GM12878 (cell line): ENCODE results near the gene RNF113B.

Experiments used
- EZH2 ChIP-seq: IDR thresholded peaks from 2 replicates; pipeline ENCODE4 v1.6.1; 2012; ENCODE audit warnings: low read depth, mild to moderate bottlenecking, control low read depth, inconsistent platforms, low read length, borderline replicate concordance; ENCODE audit not compliant: control insufficient read depth
- GABPA ChIP-seq: IDR thresholded peaks from 2 replicates; pipeline ENCODE4 v1.6.1; 2014; ENCODE audit warnings: antibody characterized with exemption, low read depth, mild to moderate bottlenecking, inconsistent platforms
- MTA3 ChIP-seq: IDR thresholded peaks from 2 replicates; pipeline ENCODE4 v1.6.1; 2012; ENCODE audit warnings: low read length, inconsistent platforms, borderline replicate concordance
- NR2C2 ChIP-seq: IDR thresholded peaks from 2 replicates; pipeline ENCODE4 v1.6.1; 2011; ENCODE audit warnings: borderline replicate concordance, low read depth; ENCODE audit not compliant: control insufficient read depth, insufficient read length
- POLR2A ChIP-seq: IDR thresholded peaks from 2 replicates; pipeline ENCODE4 v1.6.1; 2011; ENCODE audit warnings: low read depth, mild to moderate bottlenecking, low read length
- POLR2AphosphoS2 ChIP-seq: IDR thresholded peaks from 2 replicates; pipeline ENCODE4 v1.6.1; 2011; ENCODE audit warnings: low read depth, mild to moderate bottlenecking, low read length, improper control_type of control experiment, moderate library complexity
- SRF ChIP-seq, 2 experiments: IDR thresholded peaks; 2 replicates each; pipeline ENCODE4 v1.6.1; 2011; ENCODE audit warnings: low read depth in 2 of 2, low read length in 2 of 2, mild to moderate bottlenecking in 1 of 2, moderate library complexity in 1 of 2
- TF ChIP-seq, protein P1 (sequence below): fragments of 450-650 bp; IDR thresholded peaks from 2 replicates; pipeline ENCODE4 v1.6.1; 2016; ENCODE audit warnings: mild to moderate bottlenecking, moderate library complexity, borderline replicate concordance

DNA sequence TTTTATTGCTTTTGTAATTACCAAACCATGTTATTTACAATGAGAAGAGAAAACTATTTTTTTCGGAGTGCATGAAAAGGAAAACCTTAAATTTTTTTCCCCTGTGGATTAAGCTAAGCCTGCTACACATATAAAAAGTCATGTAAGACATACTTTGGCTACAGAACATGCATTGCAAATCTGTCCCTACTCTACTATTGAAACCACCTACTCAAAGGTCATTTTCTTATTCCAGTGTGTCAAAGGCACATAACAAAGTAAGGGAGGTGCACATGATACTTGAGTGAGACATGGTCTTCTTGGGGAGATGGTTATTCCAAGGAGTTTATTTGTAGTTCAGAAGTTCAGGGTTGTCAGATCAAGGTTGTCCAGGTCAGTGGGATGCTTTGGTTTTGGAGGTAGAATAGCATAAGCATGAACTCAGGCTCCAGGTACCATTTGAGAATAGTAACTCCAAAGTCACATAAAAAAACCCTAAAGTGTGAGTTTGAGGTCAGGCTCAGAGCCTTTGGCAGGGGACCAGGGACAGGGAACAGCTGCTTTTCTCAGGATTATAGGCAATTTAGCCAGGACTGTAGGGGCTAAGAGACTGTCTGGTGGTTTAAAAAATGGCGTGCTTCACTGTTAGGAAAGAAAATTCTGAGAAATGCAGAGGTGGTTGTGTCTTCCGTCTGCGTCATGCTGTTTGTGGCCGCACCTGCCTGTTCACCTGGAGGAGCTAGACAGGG lies 18.7 kb downstream of the RNF113B start:
- TF ChIP-seq POLR2A (no peak), SRF (IDR thresholded peaks at IDR 0.05; ENCODE audit: low read depth in 2 of 2, low read length in 2 of 2) (no peak), GABPA (no peak), POLR2AphosphoS2 (no peak), NR2C2 (no peak), EZH2 (no peak), MTA3 (no peak)
- TF ChIP-seq, protein P1, sequence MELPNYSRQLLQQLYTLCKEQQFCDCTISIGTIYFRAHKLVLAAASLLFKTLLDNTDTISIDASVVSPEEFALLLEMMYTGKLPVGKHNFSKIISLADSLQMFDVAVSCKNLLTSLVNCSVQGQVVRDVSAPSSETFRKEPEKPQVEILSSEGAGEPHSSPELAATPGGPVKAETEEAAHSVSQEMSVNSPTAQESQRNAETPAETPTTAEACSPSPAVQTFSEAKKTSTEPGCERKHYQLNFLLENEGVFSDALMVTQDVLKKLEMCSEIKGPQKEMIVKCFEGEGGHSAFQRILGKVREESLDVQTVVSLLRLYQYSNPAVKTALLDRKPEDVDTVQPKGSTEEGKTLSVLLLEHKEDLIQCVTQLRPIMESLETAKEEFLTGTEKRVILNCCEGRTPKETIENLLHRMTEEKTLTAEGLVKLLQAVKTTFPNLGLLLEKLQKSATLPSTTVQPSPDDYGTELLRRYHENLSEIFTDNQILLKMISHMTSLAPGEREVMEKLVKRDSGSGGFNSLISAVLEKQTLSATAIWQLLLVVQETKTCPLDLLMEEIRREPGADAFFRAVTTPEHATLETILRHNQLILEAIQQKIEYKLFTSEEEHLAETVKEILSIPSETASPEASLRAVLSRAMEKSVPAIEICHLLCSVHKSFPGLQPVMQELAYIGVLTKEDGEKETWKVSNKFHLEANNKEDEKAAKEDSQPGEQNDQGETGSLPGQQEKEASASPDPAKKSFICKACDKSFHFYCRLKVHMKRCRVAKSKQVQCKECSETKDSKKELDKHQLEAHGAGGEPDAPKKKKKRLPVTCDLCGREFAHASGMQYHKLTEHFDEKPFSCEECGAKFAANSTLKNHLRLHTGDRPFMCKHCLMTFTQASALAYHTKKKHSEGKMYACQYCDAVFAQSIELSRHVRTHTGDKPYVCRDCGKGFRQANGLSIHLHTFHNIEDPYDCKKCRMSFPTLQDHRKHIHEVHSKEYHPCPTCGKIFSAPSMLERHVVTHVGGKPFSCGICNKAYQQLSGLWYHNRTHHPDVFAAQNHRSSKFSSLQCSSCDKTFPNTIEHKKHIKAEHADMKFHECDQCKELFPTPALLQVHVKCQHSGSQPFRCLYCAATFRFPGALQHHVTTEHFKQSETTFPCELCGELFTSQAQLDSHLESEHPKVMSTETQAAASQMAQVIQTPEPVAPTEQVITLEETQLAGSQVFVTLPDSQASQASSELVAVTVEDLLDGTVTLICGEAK = no peak
